ENCODE measurements around the gene PPP2R5C. TPM values are rescaled to one million over a fixed set of nuclear protein-coding genes. Genes with fewer than 3 reads are reported as not detected.

PPP2R5C gene
- total RNA-seq, 1 donor from 2014 or later = 106 TPM

GRCh38 chr14:101889898-101890297 lies 128.4 kb downstream of the PPP2R5C start:
- no peak for ATAC-seq

- ATAC-seq = no peak
Observed at GRCh38 chr14:101891471-101891870, 130.0 kb downstream of the PPP2R5C start.

- no peak for ATAC-seq
Observed at GRCh38 chr14:101893759-101894158, 132.2 kb downstream of the PPP2R5C start.

GRCh38 chr14:101894365-101895081 lies 133.0 kb downstream of the PPP2R5C start:
- ATAC-seq = no peak

- no peak for ATAC-seq
Observed at GRCh38 chr14:101895256-101895655, 133.7 kb downstream of the PPP2R5C start.

- no peak for ATAC-seq
Observed at GRCh38 chr14:101897326-101897725, 135.8 kb downstream of the PPP2R5C start.

GRCh38 chr14:101898416-101898815 lies 136.9 kb downstream of the PPP2R5C start:
- no peak for ATAC-seq

GRCh38 chr14:101899263-101899662 lies 137.8 kb downstream of the PPP2R5C start:
- no peak for ATAC-seq

- ATAC-seq = no peak
Observed at GRCh38 chr14:101900253-101900652, 138.7 kb downstream of the PPP2R5C start.

GRCh38 chr14:101903111-101903561 lies 141.6 kb downstream of the PPP2R5C start:
- no peak for ATAC-seq

- no peak for ATAC-seq
Observed at GRCh38 chr14:101905614-101906013, 144.1 kb downstream of the PPP2R5C start.

GRCh38 chr14:101906645-101907044 lies 145.1 kb downstream of the PPP2R5C start:
- ATAC-seq = no peak

- ATAC-seq = no peak
Observed at GRCh38 chr14:101907619-101908018, 146.1 kb downstream of the PPP2R5C start.

- ATAC-seq = no peak
Observed at GRCh38 chr14:101908795-101909194, 147.3 kb downstream of the PPP2R5C start.

- no peak for ATAC-seq
Observed at GRCh38 chr14:101909371-101910096, 148.0 kb downstream of the PPP2R5C start.

GRCh38 chr14:101912841-101913240 lies 151.3 kb downstream of the PPP2R5C start:
- no peak for ATAC-seq

- ATAC-seq = no peak
Observed at GRCh38 chr14:101914083-101914482, 152.6 kb downstream of the PPP2R5C start.

GRCh38 chr14:101915871-101916815 lies 154.6 kb downstream of the PPP2R5C start:
- ATAC-seq = peak; percentile 28

GRCh38 chr14:101916816-101917412 lies 155.4 kb downstream of the PPP2R5C start:
- peak; percentile 11 for ATAC-seq

GRCh38 chr14:101917413-101918017 lies 156.0 kb downstream of the PPP2R5C start:
- ATAC-seq = peak; percentile 44

GRCh38 chr14:101918065-101918989 lies 156.8 kb downstream of the PPP2R5C start:
- no peak for ATAC-seq
